Gastrocnemius medialis (tissue), 4 donors: ENCODE data around the gene GALNT7. TPM values are rescaled to one million over a fixed set of nuclear protein-coding genes. Genes with fewer than 3 reads are reported as not detected.

Source experiments
- ATAC-seq, 2 donors: fragments of 150-250 bp; one replicate each; pipeline ENCODE4 v1.9.1; 2016
- DNase-seq, 2 donors: peaks; one replicate each; pipeline ENCODE4 v3.0.0-alpha.2; 2019
- H3K27ac ChIP-seq, 4 donors: fragments of 200-600 bp; sonication (generic); 1 replicate in 1 of 4; 2 replicates in 3 of 4; pipeline ENCODE4 v1.5.1; 2016 to 2018; ENCODE audit warnings: mild to moderate bottlenecking in 2 of 4, moderate library complexity in 1 of 4
- H3K27me3 ChIP-seq, 3 donors: fragments of 200-600 bp; sonication (generic) in 2 of 3; 1 replicate in 1 of 3; 2 replicates in 2 of 3; pipeline versions ENCODE4 v1.5.1 to v1.6.0; 2016 to 2019; ENCODE audit warnings: mild to moderate bottlenecking in 1 of 3, moderate library complexity in 1 of 3
- H3K36me3 ChIP-seq, 2 donors: fragments of 200-600 bp; sonication (generic) in 1 of 2; one replicate each; pipeline ENCODE4 v1.5.1; 2017 to 2018
- H3K4me1 ChIP-seq, 2 donors: fragments of 200-600 bp; sonication (generic) in 1 of 2; one replicate each; pipeline ENCODE4 v1.5.1; 2016 to 2017; ENCODE audit warnings: mild to moderate bottlenecking in 2 of 2
- H3K4me3 ChIP-seq, 4 donors: fragments of 200-600 bp; sonication (generic) in 3 of 4; 1 replicate in 1 of 4; 2 replicates in 3 of 4; pipeline ENCODE4 v1.5.1; 2016 to 2019; ENCODE audit warnings: mild to moderate bottlenecking in 2 of 4
- H3K9me3 ChIP-seq, 3 donors: fragments of 200-600 bp; sonication (generic) in 2 of 3; 1 replicate in 1 of 3; 2 replicates in 2 of 3; pipeline ENCODE4 v1.5.1; 2016 to 2019
- POLR2A ChIP-seq, 2 donors: fragments of 450-650 bp; IDR thresholded peaks; one replicate each; pipeline ENCODE4 v1.6.1; 2017; ENCODE audit warnings: antibody characterized with exemption in 2 of 2, mild to moderate bottlenecking in 2 of 2, moderate library complexity in 2 of 2
- in situ Hi-C, 4 donors: fragments of 200-750 bp; cut with MboI; loops; one replicate each; pipeline versions ENCODE4 v1.15.0 to v1.8.0; 2017; ENCODE audit warnings: low sequenced_read_pairs in 4 of 4
- intact Hi-C: fragments of 100-400 bp; cut with DNase I; formaldehyde crosslinking; loops from one replicate; pipeline ENCODE4 v1.15.1; 2023; ENCODE audit warnings: low total_unique reads
- total RNA-seq, 4 donors: library from RNA; depleted of rRNA; stranded (reverse); fragments of >200 nt; gene quantifications; one replicate each; pipeline versions ENCODE4 v1.1.0 to v1.2.3, GENCODE V29; 2016
- TF ChIP-seq, protein P1 (sequence below), 5 experiments: fragments of 450-650 bp in 3 of 5; fragments of 200-600 bp in 2 of 5; sonication (generic) in 2 of 5; IDR thresholded peaks in 4 of 5; conservative IDR thresholded peaks in 1 of 5; 1 replicate in 4 of 5; 2 replicates in 1 of 5; pipeline ENCODE4 v1.5.1; 2016 to 2019; ENCODE audit warnings: antibody characterized with exemption in 5 of 5, mild to moderate bottlenecking in 3 of 5, moderate library complexity in 3 of 5

Gene GALNT7
- total RNA-seq, 4 donors from 2014 or later, result 0.91 to 2.8 (median 1.1) TPM

DNA sequence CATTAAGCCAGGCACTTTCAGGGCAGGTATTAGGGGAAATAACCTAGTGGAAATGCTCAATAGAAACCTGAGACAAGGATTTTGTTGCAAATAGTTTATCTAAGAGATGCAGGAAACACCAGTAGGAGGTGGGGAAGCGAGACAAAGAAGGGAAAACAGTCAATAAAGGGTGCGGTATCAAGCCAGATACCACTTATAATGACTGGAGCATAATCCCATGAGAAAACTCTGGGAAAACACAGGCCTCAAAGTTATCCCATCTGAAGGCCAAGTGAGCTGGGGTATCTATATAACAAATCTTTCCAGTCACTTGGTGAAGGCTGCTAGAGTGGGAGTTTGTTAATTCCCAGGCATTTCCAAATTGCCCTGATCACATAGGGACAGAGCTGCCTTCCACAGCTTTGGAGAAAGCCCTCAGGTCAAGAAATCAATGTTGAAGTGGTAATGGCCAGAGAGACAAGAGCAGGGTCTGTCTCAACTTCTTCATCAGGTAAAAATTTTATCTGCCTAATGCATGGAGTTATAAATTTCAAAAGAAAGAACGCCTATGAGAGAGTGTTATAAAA lies 175.3 kb downstream of the GALNT7 start:
- Histone ChIP-seq H3K27me3 (no peaks in the 10 kb centered on the region), H3K4me3 (no peak overlapping the region), H3K9me3 (no peaks in the 10 kb centered on the region), H3K36me3 (no peaks in the 10 kb centered on the region), H3K27ac (no peak overlapping the region), H3K4me1 (no peaks in the 10 kb centered on the region)
- DNase-seq (no peak), ATAC-seq (no peak)
- TF ChIP-seq POLR2A (IDR thresholded peaks at IDR 0.05), result no peak
- TF ChIP-seq, protein P1, sequence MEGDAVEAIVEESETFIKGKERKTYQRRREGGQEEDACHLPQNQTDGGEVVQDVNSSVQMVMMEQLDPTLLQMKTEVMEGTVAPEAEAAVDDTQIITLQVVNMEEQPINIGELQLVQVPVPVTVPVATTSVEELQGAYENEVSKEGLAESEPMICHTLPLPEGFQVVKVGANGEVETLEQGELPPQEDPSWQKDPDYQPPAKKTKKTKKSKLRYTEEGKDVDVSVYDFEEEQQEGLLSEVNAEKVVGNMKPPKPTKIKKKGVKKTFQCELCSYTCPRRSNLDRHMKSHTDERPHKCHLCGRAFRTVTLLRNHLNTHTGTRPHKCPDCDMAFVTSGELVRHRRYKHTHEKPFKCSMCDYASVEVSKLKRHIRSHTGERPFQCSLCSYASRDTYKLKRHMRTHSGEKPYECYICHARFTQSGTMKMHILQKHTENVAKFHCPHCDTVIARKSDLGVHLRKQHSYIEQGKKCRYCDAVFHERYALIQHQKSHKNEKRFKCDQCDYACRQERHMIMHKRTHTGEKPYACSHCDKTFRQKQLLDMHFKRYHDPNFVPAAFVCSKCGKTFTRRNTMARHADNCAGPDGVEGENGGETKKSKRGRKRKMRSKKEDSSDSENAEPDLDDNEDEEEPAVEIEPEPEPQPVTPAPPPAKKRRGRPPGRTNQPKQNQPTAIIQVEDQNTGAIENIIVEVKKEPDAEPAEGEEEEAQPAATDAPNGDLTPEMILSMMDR (IDR thresholded peaks at IDR 0.05 in 4 of 5, conservative IDR thresholded peaks at IDR 0.05 in 1 of 5), result no peak
- in situ Hi-C loops (loop anchor here in 1 of 4 donors (25.0 kb wide), 1 partner anchor 943 kb away; the partner anchor contains the start of genes CEP44 and FBXO8), intact Hi-C loops (no loop called here)

DNA sequence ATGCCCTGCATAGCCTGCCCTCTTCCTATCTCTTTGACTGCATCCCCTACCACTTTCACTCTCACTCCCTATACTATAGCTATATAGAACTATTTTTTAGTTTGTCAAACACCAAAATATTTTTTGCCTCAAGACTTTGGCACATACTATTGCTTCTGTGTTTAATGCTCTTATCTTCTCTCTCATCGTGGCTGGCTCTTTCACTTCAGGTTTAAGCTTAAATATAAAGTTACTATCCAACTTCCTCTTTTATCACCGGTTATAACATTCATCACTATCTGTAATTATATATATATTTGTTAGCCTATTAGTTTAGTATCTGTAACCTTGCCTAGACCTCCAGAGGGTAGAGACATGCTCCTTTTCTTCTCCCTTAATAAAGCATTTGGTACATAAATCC lies 177.0 kb downstream of the GALNT7 start:
- no peaks in the 10 kb centered on the region for H3K4me1 ChIP-seq
- no peak overlapping the region for H3K4me3 ChIP-seq
- H3K27ac ChIP-seq, result no peak overlapping the region
- no peaks in the 10 kb centered on the region for H3K27me3 ChIP-seq
- no peak for TF ChIP-seq POLR2A (IDR thresholded peaks at IDR 0.05)
- TF ChIP-seq, protein P1 (IDR thresholded peaks at IDR 0.05 in 4 of 5, conservative IDR thresholded peaks at IDR 0.05 in 1 of 5), result no peak
- intact Hi-C loops, result no loop called here
- in situ Hi-C loops, result loop anchor here in 1 of 4 donors (25.0 kb wide), 1 partner anchor 942 kb away; the partner anchor contains the start of genes CEP44 and FBXO8
- H3K9me3 ChIP-seq, result no peaks in the 10 kb centered on the region
- H3K36me3 ChIP-seq, result no peaks in the 10 kb centered on the region
- no peak for DNase-seq
- ATAC-seq, result no peak

DNA sequence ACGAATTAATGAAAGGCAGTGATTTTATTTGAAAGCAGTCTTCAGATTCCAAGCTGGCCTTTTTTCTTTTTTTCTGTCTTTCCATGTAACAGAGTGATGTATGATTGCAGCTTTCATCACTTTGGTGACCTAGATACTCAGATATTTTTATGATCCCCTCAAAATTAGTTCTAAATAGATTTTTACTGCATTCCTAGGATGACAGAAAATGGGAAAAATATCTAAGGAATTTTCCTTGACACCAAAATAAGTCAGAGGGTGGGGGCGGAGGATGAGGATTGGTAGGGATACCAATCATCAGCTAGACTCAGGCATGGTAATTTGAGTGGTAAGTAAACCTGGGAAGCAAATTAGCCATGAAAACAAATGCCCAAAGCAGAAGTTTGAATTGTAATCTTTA lies 177.5 kb downstream of the GALNT7 start:
- Histone ChIP-seq H3K27me3 (no peaks in the 10 kb centered on the region), H3K4me1 (no peaks in the 10 kb centered on the region), H3K4me3 (no peak overlapping the region), H3K9me3 (no peaks in the 10 kb centered on the region), H3K36me3 (no peaks in the 10 kb centered on the region), H3K27ac (no peak overlapping the region)
- in situ Hi-C loops, result loop anchor here in 1 of 4 donors (25.0 kb wide), 1 partner anchor 941 kb away; the partner anchor contains the start of genes CEP44 and FBXO8
- ATAC-seq (no peak), DNase-seq (no peak)
- intact Hi-C loops, result no loop called here
- no peak for TF ChIP-seq POLR2A (IDR thresholded peaks at IDR 0.05)
- TF ChIP-seq, protein P1 (IDR thresholded peaks at IDR 0.05 in 4 of 5, conservative IDR thresholded peaks at IDR 0.05 in 1 of 5), result no peak

DNA sequence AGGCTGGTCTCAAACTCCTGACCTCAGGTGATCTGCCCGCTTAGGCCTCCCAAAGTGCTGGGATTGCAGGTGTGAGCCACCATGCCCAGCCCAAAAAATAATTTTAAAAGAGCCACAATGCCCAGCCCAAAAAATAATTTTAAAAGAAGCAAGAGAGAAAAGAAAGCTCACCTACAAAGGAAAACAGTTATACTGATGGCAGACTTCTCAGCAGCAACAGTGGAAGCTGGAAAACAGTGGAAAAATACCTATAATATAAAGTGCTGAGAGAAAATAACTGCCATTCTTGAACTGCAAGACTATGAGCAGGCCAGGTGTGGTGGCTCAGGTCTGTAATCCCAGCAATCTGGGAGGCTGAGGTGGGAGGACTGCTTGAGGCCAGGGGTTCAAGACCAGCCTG lies 178.9 kb downstream of the GALNT7 start:
- intact Hi-C loops, result no loop called here
- ATAC-seq (no peak), DNase-seq (no peak)
- Histone ChIP-seq H3K9me3 (no peaks in the 10 kb centered on the region), H3K27me3 (no peaks in the 10 kb centered on the region), H3K4me3 (no peak overlapping the region), H3K36me3 (no peaks in the 10 kb centered on the region), H3K27ac (no peak overlapping the region), H3K4me1 (no peaks in the 10 kb centered on the region)
- in situ Hi-C loops, result loop anchor here in 1 of 4 donors (25.0 kb wide), 1 partner anchor 940 kb away; the partner anchor contains the start of genes CEP44 and FBXO8
- TF ChIP-seq POLR2A (IDR thresholded peaks at IDR 0.05), result no peak
- TF ChIP-seq, protein P1 (IDR thresholded peaks at IDR 0.05 in 4 of 5, conservative IDR thresholded peaks at IDR 0.05 in 1 of 5), result no peak
